Upper lobe of left lung (tissue), 4 donors: ENCODE data around the gene CXCL11.

Experiments used
- CTCF ChIP-seq, 6 experiments: fragments of 450-650 bp in 4 of 6; fragments of 200-600 bp in 2 of 6; sonication (generic) in 2 of 6; IDR thresholded peaks; one replicate each; pipeline ENCODE4 v1.5.1; 2016 to 2019; ENCODE audit warnings: antibody characterized with exemption in 6 of 6
- EP300 ChIP-seq, 4 donors: sonication (generic); formaldehyde crosslinking; IDR thresholded peaks; one replicate each; pipeline ENCODE4 v1.5.1; 2017; ENCODE audit warnings: antibody characterized with exemption in 4 of 4, control low read depth in 2 of 4
- POLR2A ChIP-seq, 4 donors: fragments of 450-650 bp; IDR thresholded peaks; one replicate each; pipeline ENCODE4 v1.5.1; 2016 to 2017; ENCODE audit warnings: antibody characterized with exemption in 4 of 4, mild to moderate bottlenecking in 2 of 4
- POLR2AphosphoS5 ChIP-seq, 2 donors: sonication (generic); formaldehyde crosslinking; IDR thresholded peaks; one replicate each; pipeline ENCODE4 v1.5.1; 2017; ENCODE audit warnings: antibody characterized with exemption in 2 of 2

GRCh38 chr4:75997946-75998345 is 37.9 kb downstream of the CXCL11 start:
- TF ChIP-seq CTCF (IDR thresholded peaks at IDR 0.05) (no peak), POLR2AphosphoS5 (IDR thresholded peaks at IDR 0.05) (no peak), POLR2A (IDR thresholded peaks at IDR 0.05) (no peak), EP300 (IDR thresholded peaks at IDR 0.05) (no peak)
